WTC11 (cell line): ENCODE data around the gene RIN2. TPM values are rescaled to one million over a fixed set of nuclear protein-coding genes. Genes with fewer than 3 reads are reported as not detected.

ENCODE experiments used
- ATAC-seq: fragments of 200-7000 bp; cut with Tn5 transposase; 2 replicates; pipeline ENCODE4 v1.10.0; 2021; ENCODE audit warnings: mild to moderate bottlenecking, moderate library complexity
- CTCF ChIA-PET: fragments of 300-600 bp; sonication (Branson Sonifier 250); formaldehyde crosslinking; loops from one replicate; lab custom pipeline; 2021; ENCODE audit warnings: antibody characterized with exemption; lab: Charles Lee
- POLR2A ChIA-PET: fragments of 350-600 bp; sonication (Branson Sonifier 250); formaldehyde crosslinking; loops from one replicate; lab custom pipeline; 2021; ENCODE audit warnings: antibody characterized with exemption; lab: Charles Lee
- DNase-seq: peaks from one replicate; pipeline ENCODE4 v3.0.0; 2021; ENCODE audit warnings: low spot score
- H3K27ac Mint-ChIP-seq: 2 replicates; pipeline ENCODE4 v1.8.0; 2021; ENCODE audit warnings: mixed read lengths
- H3K27me3 Mint-ChIP-seq: 2 replicates; pipeline ENCODE4 v1.8.0; 2021; ENCODE audit warnings: low read depth, mild to moderate bottlenecking, moderate library complexity, mixed read lengths
- H3K36me3 Mint-ChIP-seq: 2 replicates; pipeline ENCODE4 v1.8.0; 2021; ENCODE audit warnings: mixed read lengths
- H3K4me1 Mint-ChIP-seq: 2 replicates; pipeline ENCODE4 v1.8.0; 2022; ENCODE audit warnings: mixed read lengths
- H3K4me3 Mint-ChIP-seq: 2 replicates; pipeline ENCODE4 v1.8.0; 2021; ENCODE audit warnings: mild to moderate bottlenecking, moderate library complexity, mixed read lengths
- H3K9me3 Mint-ChIP-seq: 2 replicates; pipeline ENCODE4 v1.8.0; 2021; ENCODE audit warnings: mixed read lengths
- ATF2 ChIP-seq: sonication (generic); formaldehyde crosslinking; IDR thresholded peaks from 2 replicates; pipeline ENCODE4 v1.8.1; 2022; ENCODE audit warnings: low read depth, missing genetic modification reagents, borderline replicate concordance
- GABPB1 ChIP-seq: sonication (generic); formaldehyde crosslinking; IDR thresholded peaks from 2 replicates; pipeline ENCODE4 v1.8.1; 2023; ENCODE audit warnings: mild to moderate bottlenecking, missing genetic modification reagents
- HMGA2 ChIP-seq: fragments of 250-450 bp; sonication (Bioruptor Pico); IDR thresholded peaks from 2 replicates; pipeline ENCODE4 v1.4.0; 2021; ENCODE audit warnings: mild to moderate bottlenecking, moderate library complexity
- KAT7 ChIP-seq: sonication (generic); formaldehyde crosslinking; IDR thresholded peaks from 2 replicates; pipeline ENCODE4 v1.8.1; 2023; ENCODE audit warnings: missing genetic modification reagents, mild to moderate bottlenecking, borderline replicate concordance
- NFYB ChIP-seq: sonication (generic); formaldehyde crosslinking; conservative IDR thresholded peaks from 2 replicates; pipeline ENCODE4 v1.8.0; 2022; ENCODE audit warnings: low read depth, missing genetic modification reagents
- OVOL2 ChIP-seq: fragments of 250-450 bp; sonication (Bioruptor Pico); IDR thresholded peaks from 2 replicates; pipeline ENCODE4 v1.9.0; 2021; ENCODE audit warnings: mild to moderate bottlenecking, borderline replicate concordance
- PRRX2 ChIP-seq: fragments of 250-450 bp; sonication (Bioruptor Pico); IDR thresholded peaks from 2 replicates; pipeline ENCODE4 v1.8.0; 2021; ENCODE audit warnings: mild to moderate bottlenecking
- RELA ChIP-seq: sonication (generic); formaldehyde crosslinking; IDR thresholded peaks from 2 replicates; pipeline ENCODE4 v1.8.1; 2022; ENCODE audit warnings: missing genetic modification reagents, mild to moderate bottlenecking, borderline replicate concordance
- SOX15 ChIP-seq: fragments of 250-450 bp; sonication (Bioruptor Pico); IDR thresholded peaks from 2 replicates; pipeline ENCODE4 v1.9.0; 2021; ENCODE audit warnings: mild to moderate bottlenecking
- TP53 ChIP-seq: sonication (generic); formaldehyde crosslinking; IDR thresholded peaks from 2 replicates; pipeline ENCODE4 v1.8.1; 2023; ENCODE audit warnings: mild to moderate bottlenecking, missing genetic modification reagents
- USF2 ChIP-seq: sonication (generic); formaldehyde crosslinking; IDR thresholded peaks from 2 replicates; pipeline ENCODE4 v1.8.1; 2023; ENCODE audit warnings: mild to moderate bottlenecking, missing genetic modification reagents, moderate library complexity
- ZNF121 ChIP-seq: sonication (generic); formaldehyde crosslinking; IDR thresholded peaks from 2 replicates; pipeline ENCODE4 v1.8.0; 2023; ENCODE audit warnings: missing genetic modification reagents
- ZNF232 ChIP-seq: sonication (generic); formaldehyde crosslinking; IDR thresholded peaks from 2 replicates; pipeline ENCODE4 v1.8.0; 2022; ENCODE audit warnings: mild to moderate bottlenecking, missing genetic modification reagents
- ZNF425 ChIP-seq: fragments of 250-450 bp; sonication (Bioruptor Pico); conservative IDR thresholded peaks from 2 replicates; pipeline ENCODE4 v1.9.0; 2021; ENCODE audit warnings: mild to moderate bottlenecking
- total RNA-seq: library from RNA; stranded (reverse); gene quantifications from 3 replicates; pipeline ENCODE4 v1.2.3, GENCODE V29; 2021
- TF ChIP-seq, protein P1 (sequence below): sonication (generic); formaldehyde crosslinking; IDR thresholded peaks from 2 replicates; pipeline ENCODE4 v1.8.1; 2022; ENCODE audit warnings: mild to moderate bottlenecking, moderate library complexity, missing genetic modification reagents
- TF ChIP-seq, protein P2 (sequence below): fragments of 250-450 bp; sonication (Bioruptor Pico); IDR thresholded peaks from 2 replicates; pipeline ENCODE4 v1.9.0; 2021; ENCODE audit warnings: mild to moderate bottlenecking
- TF ChIP-seq, protein P3 (sequence below): sonication (generic); formaldehyde crosslinking; conservative IDR thresholded peaks from 2 replicates; pipeline ENCODE4 v1.8.1; 2023; ENCODE audit warnings: mild to moderate bottlenecking, low read depth, missing genetic modification reagents, moderate library complexity
- TF ChIP-seq, protein P4 (sequence below): sonication (generic); formaldehyde crosslinking; IDR thresholded peaks from 2 replicates; pipeline ENCODE4 v1.8.0; 2022; ENCODE audit warnings: mild to moderate bottlenecking, missing genetic modification reagents
- TF ChIP-seq, protein P5 (sequence below): sonication (generic); formaldehyde crosslinking; IDR thresholded peaks from 2 replicates; pipeline ENCODE4 v1.8.1; 2023; ENCODE audit warnings: mild to moderate bottlenecking, missing genetic modification reagents, moderate library complexity

Gene RIN2
- total RNA-seq, 1 experiment from 2014 or later = 4.3 TPM

- ChIA-PET POLR2A (no interaction called here), CTCF (no interaction called here)
- Mint-ChIP-seq H3K36me3 (no peaks in the 10 kb centered on the region), H3K4me1 (peaks cover 20% of the 10 kb centered on the region), H3K27me3 (no peaks in the 10 kb centered on the region), H3K4me3 (no peak overlapping the region), H3K9me3 (no peaks in the 10 kb centered on the region), H3K27ac (no peak overlapping the region)
- TF ChIP-seq, protein P1, sequence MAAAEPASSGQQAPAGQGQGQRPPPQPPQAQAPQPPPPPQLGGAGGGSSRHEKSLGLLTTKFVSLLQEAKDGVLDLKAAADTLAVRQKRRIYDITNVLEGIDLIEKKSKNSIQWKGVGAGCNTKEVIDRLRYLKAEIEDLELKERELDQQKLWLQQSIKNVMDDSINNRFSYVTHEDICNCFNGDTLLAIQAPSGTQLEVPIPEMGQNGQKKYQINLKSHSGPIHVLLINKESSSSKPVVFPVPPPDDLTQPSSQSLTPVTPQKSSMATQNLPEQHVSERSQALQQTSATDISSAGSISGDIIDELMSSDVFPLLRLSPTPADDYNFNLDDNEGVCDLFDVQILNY (CRISPR knock-in tag) = no peak
- no peak for TF ChIP-seq SOX15 (CRISPR knock-in tag)
- no peak for TF ChIP-seq GABPB1 (CRISPR knock-in tag)
- TF ChIP-seq, protein P2, sequence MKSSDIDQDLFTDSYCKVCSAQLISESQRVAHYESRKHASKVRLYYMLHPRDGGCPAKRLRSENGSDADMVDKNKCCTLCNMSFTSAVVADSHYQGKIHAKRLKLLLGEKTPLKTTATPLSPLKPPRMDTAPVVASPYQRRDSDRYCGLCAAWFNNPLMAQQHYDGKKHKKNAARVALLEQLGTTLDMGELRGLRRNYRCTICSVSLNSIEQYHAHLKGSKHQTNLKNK (CRISPR knock-in tag) = no peak
- no peak for TF ChIP-seq ZNF121 (CRISPR knock-in tag)
- no peak for TF ChIP-seq USF2 (CRISPR knock-in tag)
- TF ChIP-seq HMGA2 (CRISPR knock-in tag) = no peak
- no peak for TF ChIP-seq KAT7 (CRISPR knock-in tag)
- TF ChIP-seq ATF2 (CRISPR knock-in tag) = no peak
- no peak for TF ChIP-seq ZNF425 (CRISPR knock-in tag)
- TF ChIP-seq PRRX2 (CRISPR knock-in tag) = no peak
- no peak for TF ChIP-seq RELA
- no peak for TF ChIP-seq OVOL2 (CRISPR knock-in tag)
- TF ChIP-seq, protein P3, sequence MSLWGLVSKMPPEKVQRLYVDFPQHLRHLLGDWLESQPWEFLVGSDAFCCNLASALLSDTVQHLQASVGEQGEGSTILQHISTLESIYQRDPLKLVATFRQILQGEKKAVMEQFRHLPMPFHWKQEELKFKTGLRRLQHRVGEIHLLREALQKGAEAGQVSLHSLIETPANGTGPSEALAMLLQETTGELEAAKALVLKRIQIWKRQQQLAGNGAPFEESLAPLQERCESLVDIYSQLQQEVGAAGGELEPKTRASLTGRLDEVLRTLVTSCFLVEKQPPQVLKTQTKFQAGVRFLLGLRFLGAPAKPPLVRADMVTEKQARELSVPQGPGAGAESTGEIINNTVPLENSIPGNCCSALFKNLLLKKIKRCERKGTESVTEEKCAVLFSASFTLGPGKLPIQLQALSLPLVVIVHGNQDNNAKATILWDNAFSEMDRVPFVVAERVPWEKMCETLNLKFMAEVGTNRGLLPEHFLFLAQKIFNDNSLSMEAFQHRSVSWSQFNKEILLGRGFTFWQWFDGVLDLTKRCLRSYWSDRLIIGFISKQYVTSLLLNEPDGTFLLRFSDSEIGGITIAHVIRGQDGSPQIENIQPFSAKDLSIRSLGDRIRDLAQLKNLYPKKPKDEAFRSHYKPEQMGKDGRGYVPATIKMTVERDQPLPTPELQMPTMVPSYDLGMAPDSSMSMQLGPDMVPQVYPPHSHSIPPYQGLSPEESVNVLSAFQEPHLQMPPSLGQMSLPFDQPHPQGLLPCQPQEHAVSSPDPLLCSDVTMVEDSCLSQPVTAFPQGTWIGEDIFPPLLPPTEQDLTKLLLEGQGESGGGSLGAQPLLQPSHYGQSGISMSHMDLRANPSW (CRISPR knock-in tag) = no peak
- no peak for TF ChIP-seq TP53 (CRISPR knock-in tag)
- no peak for TF ChIP-seq ZNF232 (CRISPR knock-in tag)
- TF ChIP-seq NFYB (CRISPR knock-in tag) = no peak
- TF ChIP-seq, protein P4, sequence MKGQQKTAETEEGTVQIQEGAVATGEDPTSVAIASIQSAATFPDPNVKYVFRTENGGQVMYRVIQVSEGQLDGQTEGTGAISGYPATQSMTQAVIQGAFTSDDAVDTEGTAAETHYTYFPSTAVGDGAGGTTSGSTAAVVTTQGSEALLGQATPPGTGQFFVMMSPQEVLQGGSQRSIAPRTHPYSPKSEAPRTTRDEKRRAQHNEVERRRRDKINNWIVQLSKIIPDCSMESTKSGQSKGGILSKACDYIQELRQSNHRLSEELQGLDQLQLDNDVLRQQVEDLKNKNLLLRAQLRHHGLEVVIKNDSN (CRISPR knock-in tag) = no peak
- TF ChIP-seq, protein P5, sequence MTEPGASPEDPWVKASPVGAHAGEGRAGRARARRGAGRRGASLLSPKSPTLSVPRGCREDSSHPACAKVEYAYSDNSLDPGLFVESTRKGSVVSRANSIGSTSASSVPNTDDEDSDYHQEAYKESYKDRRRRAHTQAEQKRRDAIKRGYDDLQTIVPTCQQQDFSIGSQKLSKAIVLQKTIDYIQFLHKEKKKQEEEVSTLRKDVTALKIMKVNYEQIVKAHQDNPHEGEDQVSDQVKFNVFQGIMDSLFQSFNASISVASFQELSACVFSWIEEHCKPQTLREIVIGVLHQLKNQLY = no peak
- ATAC-seq (no peak), DNase-seq (no peak)
These were observed 19.3 kb downstream of the RIN2 start for GRCh38 chr20:19777315-19777714.
